Panc1 (cell line): ENCODE results near the gene OR12D1.

Experiments used
- CTCF ChIP-seq: fragments of 450-650 bp; IDR thresholded peaks from 2 replicates; pipeline ENCODE4 v1.5.1; 2017; ENCODE audit warnings: mild to moderate bottlenecking
- POLR2AphosphoS5 ChIP-seq: IDR thresholded peaks from 2 replicates; pipeline ENCODE4 v1.6.1; 2012; ENCODE audit warnings: mild to moderate bottlenecking, low read depth, low read length, moderate library complexity
- REST ChIP-seq, 2 experiments: IDR thresholded peaks; 2 replicates each; pipeline ENCODE4 v1.6.1; 2011 to 2012; ENCODE audit warnings: low read depth in 2 of 2, control low read depth in 1 of 2, low read length in 1 of 2, mild to moderate bottlenecking in 1 of 2, moderate library complexity in 1 of 2; ENCODE audit not compliant: insufficient read depth in 1 of 2
- TCF7L2 ChIP-seq: IDR thresholded peaks from 2 replicates; pipeline ENCODE4 v1.6.1; 2011; ENCODE audit warnings: mild to moderate bottlenecking, low read depth, low read length, inconsistent platforms

- TF ChIP-seq CTCF (no peak), TCF7L2 (no peak), POLR2AphosphoS5 (no peak), REST (IDR thresholded peaks at IDR 0.05; ENCODE audit: insufficient read depth in 1 of 2, low read depth in 2 of 2, low read length in 1 of 2) (no peak)
These were observed 24.3 kb downstream of the OR12D1 start, which contains the start of gene OR10C1 for GRCh38 chr6:29439006-29439405.
